Heart left ventricle (tissue), 16 donors: Measurements from ENCODE around the gene ATXN7L1. TPM values are rescaled to one million over a fixed set of nuclear protein-coding genes. Genes with fewer than 3 reads are reported as not detected.

Source experiments
- ATAC-seq, 4 donors: fragments of 200-7000 bp; cut with Tn5 transposase; one replicate each; pipeline ENCODE4 v1.9.1; 2020 to 2022; ENCODE audit warnings: moderate library complexity in 4 of 4, mild to moderate bottlenecking in 3 of 4, moderate number of reproducible peaks in 1 of 4
- DNase-seq, 5 donors: peaks; one replicate each; pipeline ENCODE4 v3.0.0-alpha.2; 2020
- H3K27ac ChIP-seq, 12 donors: fragments of 200-600 bp; sonication (generic) in 4 of 12; one replicate each; pipeline versions ENCODE4 v1.5.0 to v1.8.0; 2016 to 2022; ENCODE audit warnings: mild to moderate bottlenecking in 2 of 12
- H3K27me3 ChIP-seq, 9 donors: fragments of 200-600 bp; sonication (generic) in 2 of 9; one replicate each; pipeline versions ENCODE4 v1.5.1 to v1.8.0; 2016 to 2022; ENCODE audit warnings: mild to moderate bottlenecking in 3 of 9
- H3K36me3 ChIP-seq, 9 donors: fragments of 200-600 bp; sonication (generic) in 2 of 9; one replicate each; pipeline versions ENCODE4 v1.5.0 to v1.8.0; 2018 to 2022; ENCODE audit warnings: mild to moderate bottlenecking in 2 of 9
- H3K4me1 ChIP-seq, 12 donors: fragments of 200-600 bp; sonication (generic) in 4 of 12; one replicate each; pipeline versions ENCODE4 v1.5.0 to v1.8.0; 2016 to 2022; ENCODE audit warnings: mild to moderate bottlenecking in 3 of 12
- H3K4me3 ChIP-seq, 12 donors: fragments of 200-600 bp; sonication (generic) in 4 of 12; one replicate each; pipeline versions ENCODE4 v1.5.0 to v1.8.0; 2017 to 2022; ENCODE audit warnings: mild to moderate bottlenecking in 9 of 12, moderate library complexity in 4 of 12
- H3K9me3 ChIP-seq, 12 donors: fragments of 200-600 bp; sonication (generic) in 4 of 12; one replicate each; pipeline versions ENCODE4 v1.5.0 to v1.8.0; 2016 to 2022; ENCODE audit warnings: mild to moderate bottlenecking in 1 of 12
- POLR2A ChIP-seq, 2 donors: fragments of 450-650 bp; IDR thresholded peaks; one replicate each; pipeline ENCODE4 v1.6.1; 2017; ENCODE audit warnings: antibody characterized with exemption in 2 of 2, mild to moderate bottlenecking in 2 of 2, moderate library complexity in 2 of 2
- WGBS, 4 donors: extraction: QIAGEN DNeasy Blood & Tissue Kit in 2 of 4; methylation state at CpG; one replicate each; pipeline versions ENCODE4 v1.1.5 to v1.1.7; 2013 to 2018; 5-methylcytosine and 5-hydroxymethylcytosine counted together
- intact Hi-C, 10 donors: fragments of 100-400 bp; cut with DNase I; formaldehyde crosslinking; loops; one replicate each; pipeline versions ENCODE4 v1.11.1 to v1.14.2; 2022
- polyA plus RNA-seq, 2 donors: library from polyadenylated mRNA; stranded (reverse); fragments of 200-250 nt; gene quantifications; one replicate each; pipeline ENCODE4 v1.2.3, GENCODE V29; 2013
- total RNA-seq, 9 donors: library from RNA; depleted of rRNA in 2 of 9; stranded (reverse); fragments of >200 nt in 2 of 9; fragmentation: NEBNext Ultra II Directional in 3 of 9; extraction: Animal tissue kit (Norgen Biotek cat#: 25700) in 3 of 9; gene quantifications; one replicate each; pipeline versions ENCODE4 v1.1.0 to v1.2.4, GENCODE V29; 2016 to 2023
- TF ChIP-seq, protein P1 (sequence below), 12 donors: fragments of 200-600 bp; sonication (generic) in 4 of 12; IDR thresholded peaks; one replicate each; pipeline versions ENCODE4 v1.5.0 to v1.8.0; 2018 to 2022; ENCODE audit warnings: antibody characterized with exemption in 12 of 12, mild to moderate bottlenecking in 5 of 12
- donor health status: ischemic (EF 13 %, LVEDD 7.1; RV severe dilation, severe dysfunction).
- donor health status: healthy with polysubstance abuse.
- donor health status: DM: no; HTN: yes; CAD: no.
- donor health status: DM: no; HTN: no; CAD: no.
- donor health status: ischemic (EF 25% LVEDD 6.9; RV normal size, moderate dysfunction).
- donor health status: ischemic (EF 25% LVEDD 5.7; RV mildly dilated, moderate dysfunction).
- donor health status: healthy.
- donor health status: DM: yes; HTN: yes; CAD: no.
- donor health status: ischemic (EF 35%, LVEDD 5.7; RV mildly dilated, moderate dysfunction).
- donor health status: nonischemic (EF 11% LVEDD 7.7; RV severe dilation, severe dysfunction).
- donor health status: DM: yes; HTN: yes; CAD: no.
- donor health status: PGD.
- donor health status: ischemic (EF 29% LVEDD 5.4; RV normal size, mild dysfunction).
- donor health status: nonischemic (EF 23%, LVEDD 6.1; RV moderate dilation, normal function).

Gene ATXN7L1
- total and polyA plus RNA-seq, 11 donors: 2.0 to 10.6 (median 3.6) TPM

- H3K9me3 ChIP-seq: no peaks in the 10 kb centered on the region
- intact Hi-C loops: loop anchor here in 1 of 10 donors (10.0 kb wide), 1 partner anchor 68 kb away; the partner anchor contains the start of gene ATXN7L1
- ATAC-seq (no peak), DNase-seq (no peak)
- no peak overlapping the region for H3K4me3 ChIP-seq
- no peaks in the 10 kb centered on the region for H3K36me3 ChIP-seq
- WGBS, 4 donors: 75 to 83% (median 79%) methylated on average over 5 of the region's 5 CpGs
- H3K27me3 ChIP-seq: no peaks in the 10 kb centered on the region
- TF ChIP-seq POLR2A (IDR thresholded peaks at IDR 0.05): no peak
- TF ChIP-seq, protein P1, sequence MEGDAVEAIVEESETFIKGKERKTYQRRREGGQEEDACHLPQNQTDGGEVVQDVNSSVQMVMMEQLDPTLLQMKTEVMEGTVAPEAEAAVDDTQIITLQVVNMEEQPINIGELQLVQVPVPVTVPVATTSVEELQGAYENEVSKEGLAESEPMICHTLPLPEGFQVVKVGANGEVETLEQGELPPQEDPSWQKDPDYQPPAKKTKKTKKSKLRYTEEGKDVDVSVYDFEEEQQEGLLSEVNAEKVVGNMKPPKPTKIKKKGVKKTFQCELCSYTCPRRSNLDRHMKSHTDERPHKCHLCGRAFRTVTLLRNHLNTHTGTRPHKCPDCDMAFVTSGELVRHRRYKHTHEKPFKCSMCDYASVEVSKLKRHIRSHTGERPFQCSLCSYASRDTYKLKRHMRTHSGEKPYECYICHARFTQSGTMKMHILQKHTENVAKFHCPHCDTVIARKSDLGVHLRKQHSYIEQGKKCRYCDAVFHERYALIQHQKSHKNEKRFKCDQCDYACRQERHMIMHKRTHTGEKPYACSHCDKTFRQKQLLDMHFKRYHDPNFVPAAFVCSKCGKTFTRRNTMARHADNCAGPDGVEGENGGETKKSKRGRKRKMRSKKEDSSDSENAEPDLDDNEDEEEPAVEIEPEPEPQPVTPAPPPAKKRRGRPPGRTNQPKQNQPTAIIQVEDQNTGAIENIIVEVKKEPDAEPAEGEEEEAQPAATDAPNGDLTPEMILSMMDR (IDR thresholded peaks at IDR 0.05): no peak
- no peak overlapping the region for H3K27ac ChIP-seq
- H3K4me1 ChIP-seq: peaks cover 0 to 42% (median 0%) of the 10 kb centered on the region in 12 donors
Measured at GRCh38 chr7:105806592-105807447, 69.6 kb downstream of the ATXN7L1 start.

DNA sequence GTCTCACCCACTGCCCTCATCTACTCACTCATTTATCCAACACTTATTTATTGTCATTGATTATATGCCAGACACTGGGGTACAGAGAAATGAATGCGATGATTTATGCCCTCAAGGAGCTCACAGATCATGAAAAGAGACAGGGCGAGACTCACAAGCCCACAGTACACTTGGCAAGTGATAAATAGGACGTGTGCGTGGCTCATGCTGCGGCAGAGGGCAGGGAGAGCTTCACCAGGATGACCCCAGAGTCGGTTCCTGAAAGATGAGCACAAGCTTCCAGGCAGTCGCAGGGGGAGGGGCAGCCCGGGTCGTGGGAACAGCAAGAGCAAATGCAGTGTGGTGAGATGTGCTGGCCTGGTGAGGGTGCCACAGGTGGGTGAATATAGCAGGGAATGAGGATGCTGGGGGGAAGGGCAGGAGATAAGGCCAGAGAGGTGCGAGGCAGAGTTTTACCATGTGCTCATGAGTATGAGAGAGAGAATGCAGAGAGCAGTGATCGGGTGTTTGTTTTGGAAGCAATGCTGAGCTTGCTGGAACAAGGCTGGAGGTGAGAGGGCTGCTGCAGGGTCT is 70.9 kb downstream of the ATXN7L1 start:
- H3K4me1 ChIP-seq: peaks cover 0 to 44% (median 2%) of the 10 kb centered on the region in 12 donors

GRCh38 chr7:105803429-105803736 is 73.0 kb downstream of the ATXN7L1 start:
- Histone ChIP-seq H3K27me3 (no peaks in the 10 kb centered on the region), H3K9me3 (no peaks in the 10 kb centered on the region), H3K36me3 (no peaks in the 10 kb centered on the region), H3K4me1 (peaks cover 0 to 37% (median 12%) of the 10 kb centered on the region in 12 donors), H3K4me3 (no peak overlapping the region), H3K27ac (no peak overlapping the region)
- DNase-seq (no peak), ATAC-seq (no peak)
- no peak for TF ChIP-seq POLR2A (IDR thresholded peaks at IDR 0.05)
- TF ChIP-seq, protein P1 (IDR thresholded peaks at IDR 0.05): no peak
- WGBS, 4 donors: 93 to 100% (median 95%) methylated on average over 1 to 2 of the region's 2 CpGs
- intact Hi-C loops: loop anchor here in 2 of 10 donors (5.0 to 10.0 kb wide), 2 partner anchors 71 to 74 kb away; partner anchors contain the start of gene ATXN7L1 (in 2 of the 2)

More for the DNA sequence above, 70.9 kb downstream of the ATXN7L1 start:
- H3K36me3 ChIP-seq: no peaks in the 10 kb centered on the region
- TF ChIP-seq, protein P1 (IDR thresholded peaks at IDR 0.05): no peak
- TF ChIP-seq POLR2A (IDR thresholded peaks at IDR 0.05): no peak
- no peak overlapping the region for H3K27ac ChIP-seq
- H3K9me3 ChIP-seq: no peaks in the 10 kb centered on the region
- intact Hi-C loops: loop anchor here in 1 of 10 donors (10.0 kb wide), 1 partner anchor 69 kb away; the partner anchor contains the start of gene ATXN7L1
- H3K27me3 ChIP-seq: no peaks in the 10 kb centered on the region
- WGBS, 4 donors: 69 to 77% (median 75%) methylated on average over 11 of the region's 11 CpGs
- ATAC-seq (no peak), DNase-seq (no peak)
- H3K4me3 ChIP-seq: no peak overlapping the region
